Upper lobe of left lung (tissue), 4 donors: Measurements from ENCODE around the gene CCDC185.

Source experiments
- CTCF ChIP-seq, 6 experiments: fragments of 450-650 bp in 4 of 6; fragments of 200-600 bp in 2 of 6; sonication (generic) in 2 of 6; IDR thresholded peaks; one replicate each; pipeline ENCODE4 v1.5.1; 2016 to 2019; ENCODE audit warnings: antibody characterized with exemption in 6 of 6
- EP300 ChIP-seq, 4 donors: sonication (generic); formaldehyde crosslinking; IDR thresholded peaks; one replicate each; pipeline ENCODE4 v1.5.1; 2017; ENCODE audit warnings: antibody characterized with exemption in 4 of 4, control low read depth in 2 of 4
- POLR2A ChIP-seq, 4 donors: fragments of 450-650 bp; IDR thresholded peaks; one replicate each; pipeline ENCODE4 v1.5.1; 2016 to 2017; ENCODE audit warnings: antibody characterized with exemption in 4 of 4, mild to moderate bottlenecking in 2 of 4
- POLR2AphosphoS5 ChIP-seq, 2 donors: sonication (generic); formaldehyde crosslinking; IDR thresholded peaks; one replicate each; pipeline ENCODE4 v1.5.1; 2017; ENCODE audit warnings: antibody characterized with exemption in 2 of 2

GRCh38 chr1:223421676-223422075 lies 28.5 kb downstream of the CCDC185 start:
- TF ChIP-seq CTCF (IDR thresholded peaks at IDR 0.05) = no peak
- TF ChIP-seq EP300 (IDR thresholded peaks at IDR 0.05) = no peak
- no peak for TF ChIP-seq POLR2A (IDR thresholded peaks at IDR 0.05)
- TF ChIP-seq POLR2AphosphoS5 (IDR thresholded peaks at IDR 0.05) = no peak
